HepG2 (cell line): ENCODE results near the gene DPEP3. TPM values are rescaled to one million over a fixed set of nuclear protein-coding genes. Genes with fewer than 3 reads are reported as not detected.

Experiments used
- ATF2 ChIP-seq: sonication (generic); formaldehyde crosslinking; IDR thresholded peaks from 2 replicates; pipeline ENCODE4 v1.4.0; 2020; ENCODE audit warnings: missing genetic modification reagents
- DNMT1 ChIP-seq: sonication (generic); formaldehyde crosslinking; IDR thresholded peaks from 2 replicates; pipeline ENCODE4 v1.5.1; 2020; ENCODE audit warnings: mild to moderate bottlenecking, missing genetic modification reagents
- FOXA3 ChIP-seq: IDR thresholded peaks from 2 replicates; pipeline ENCODE4 v1.6.1; 2016; ENCODE audit warnings: missing genetic modification reagents, missing compliant biosample characterization
- GTF3A ChIP-seq: sonication (generic); formaldehyde crosslinking; conservative IDR thresholded peaks from 2 replicates; pipeline ENCODE4 v1.4.0; 2020; ENCODE audit warnings: mild to moderate bottlenecking, missing genetic modification reagents
- HOXA7 ChIP-seq: sonication (generic); formaldehyde crosslinking; IDR thresholded peaks from 2 replicates; pipeline ENCODE4 v1.8.1; 2022; ENCODE audit warnings: mild to moderate bottlenecking, missing genetic modification reagents, moderate library complexity
- NFATC3 ChIP-seq: sonication (generic); formaldehyde crosslinking; IDR thresholded peaks from 2 replicates; pipeline ENCODE4 v1.5.1; 2020; ENCODE audit warnings: mild to moderate bottlenecking, missing genetic modification reagents
- NFKBIZ ChIP-seq: IDR thresholded peaks from 2 replicates; pipeline ENCODE4 v1.6.1; 2018; ENCODE audit warnings: missing genetic modification reagents, missing compliant biosample characterization
- PHB2 ChIP-seq: fragments of 450-650 bp; IDR thresholded peaks from 2 replicates; pipeline ENCODE4 v1.6.1; 2018; ENCODE audit not compliant: partially characterized antibody
- REPIN1 ChIP-seq: sonication (generic); formaldehyde crosslinking; IDR thresholded peaks from 2 replicates; pipeline ENCODE4 v1.8.0; 2022; ENCODE audit warnings: missing genetic modification reagents, low read depth, mild to moderate bottlenecking, borderline replicate concordance
- SNAPC4 ChIP-seq: sonication (generic); formaldehyde crosslinking; IDR thresholded peaks from 2 replicates; pipeline ENCODE4 v1.4.0; 2020; ENCODE audit warnings: mild to moderate bottlenecking, missing genetic modification reagents
- TAF15 ChIP-seq: fragments of 200-400 bp; formaldehyde crosslinking; IDR thresholded peaks from one replicate; pipeline ENCODE4 v1.6.1; 2018; ENCODE audit warnings: mild to moderate bottlenecking, low read depth, low read length; ENCODE audit not compliant: poor library complexity, severe bottlenecking
- TFE3 ChIP-seq: IDR thresholded peaks from 2 replicates; pipeline ENCODE4 v1.6.1; 2016
- THAP11 ChIP-seq: IDR thresholded peaks from 2 replicates; pipeline ENCODE4 v1.6.1; 2016; ENCODE audit warnings: missing biosample characterization, missing genetic modification reagents
- ZNF225 ChIP-seq: sonication (generic); formaldehyde crosslinking; IDR thresholded peaks from 2 replicates; pipeline ENCODE4 v1.4.0; 2020; ENCODE audit warnings: mild to moderate bottlenecking, missing genetic modification reagents
- polyA plus RNA-seq, 8 experiments: library from polyadenylated mRNA; depleted of rRNA in 3 of 8; stranded (reverse) in 7 of 8; unstranded in 1 of 8; fragments of >200 nt; fragmentation: Illumina TruSeq in 4 of 8; extraction: Trizol in 4 of 8; gene quantifications; 2 replicates each; pipeline versions ENCODE4 v1.2.1 to v1.2.3, GENCODE V29; 2011 to 2016; ENCODE audit warnings: low read depth in 4 of 8, missing spikeins in 1 of 8, mixed read lengths in 1 of 8; ENCODE audit not compliant: insufficient read depth in 1 of 8
- total RNA-seq, 5 experiments: library from RNA; depleted of rRNA; stranded (reverse); fragments of >200 nt; fragmentation: Illumina TruSeq; extraction: Trizol; gene quantifications; 2 replicates each; pipeline ENCODE4 v1.2.3, GENCODE V29; 2016; ENCODE audit warnings: low read depth in 1 of 5
- TF ChIP-seq, protein P1 (sequence below): sonication (generic); formaldehyde crosslinking; IDR thresholded peaks from 2 replicates; pipeline ENCODE4 v1.5.0; 2020; ENCODE audit warnings: missing genetic modification reagents, mild to moderate bottlenecking, borderline replicate concordance
- TF ChIP-seq, protein P2 (sequence below): sonication (generic); formaldehyde crosslinking; IDR thresholded peaks from 2 replicates; pipeline ENCODE4 v1.4.0; 2020; ENCODE audit warnings: missing genetic modification reagents

The DPEP3 gene
- total and polyA plus RNA-seq, 2 of the 13 experiments (the other 11 are each of a cell fraction or from before 2014, with no cell fraction given) = not detected

DNA sequence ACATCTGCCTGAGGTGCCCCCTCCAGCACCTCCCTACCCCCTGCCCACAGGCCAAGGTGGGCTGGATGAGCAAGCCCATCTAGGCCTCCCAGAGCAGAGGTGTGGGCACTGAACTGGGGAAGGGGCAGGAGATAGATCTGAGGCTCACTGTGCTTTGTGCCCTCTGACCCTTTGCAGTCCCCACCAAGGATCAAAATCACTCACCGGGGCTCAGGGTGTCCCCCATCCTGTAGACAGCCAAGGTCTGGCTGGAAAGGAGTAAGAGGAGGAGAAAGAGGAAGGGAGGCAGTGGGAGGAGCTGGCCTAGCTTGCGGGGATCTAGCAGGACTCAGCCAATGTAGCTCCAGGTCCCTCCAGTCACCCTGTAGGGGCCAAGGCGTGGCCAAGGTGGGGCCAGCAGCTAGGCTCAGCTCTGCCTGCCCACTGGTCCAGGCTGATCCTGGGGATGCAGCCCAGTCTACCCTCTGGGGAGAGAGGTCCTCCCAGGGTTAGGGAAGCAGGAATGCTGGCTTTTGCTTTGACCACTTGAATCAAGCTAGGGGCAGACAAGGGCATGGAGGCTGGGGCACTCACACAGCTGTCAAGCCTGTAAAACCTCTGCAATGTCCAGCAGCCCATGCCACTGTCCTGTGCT, 13.6 kb downstream of the DPEP3 start (continued):
- TF ChIP-seq TFE3 (CRISPR knock-in tag) = no peak
- TF ChIP-seq SNAPC4 (CRISPR knock-in tag) = no peak
- TF ChIP-seq REPIN1 (CRISPR knock-in tag) = peak; percentile 60; the same call in 1 of the 2 replicates
- TF ChIP-seq, protein P1, sequence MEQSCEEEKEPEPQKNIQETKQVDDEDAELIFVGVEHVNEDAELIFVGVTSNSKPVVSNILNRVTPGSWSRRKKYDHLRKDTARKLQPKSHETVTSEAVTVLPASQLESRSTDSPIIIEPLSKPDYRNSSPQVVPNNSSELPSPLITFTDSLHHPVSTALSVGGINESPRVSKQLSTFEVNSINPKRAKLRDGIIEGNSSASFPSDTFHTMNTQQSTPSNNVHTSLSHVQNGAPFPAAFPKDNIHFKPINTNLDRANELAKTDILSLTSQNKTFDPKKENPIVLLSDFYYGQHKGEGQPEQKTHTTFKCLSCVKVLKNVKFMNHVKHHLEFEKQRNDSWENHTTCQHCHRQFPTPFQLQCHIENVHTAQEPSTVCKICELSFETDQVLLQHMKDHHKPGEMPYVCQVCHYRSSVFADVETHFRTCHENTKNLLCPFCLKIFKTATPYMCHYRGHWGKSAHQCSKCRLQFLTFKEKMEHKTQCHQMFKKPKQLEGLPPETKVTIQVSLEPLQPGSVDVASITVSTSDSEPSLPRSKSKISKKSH (CRISPR knock-in tag) = peak; percentile 46
- TF ChIP-seq ZNF225 = no peak; the same call in 1 of the 2 replicates
- TF ChIP-seq ATF2 (CRISPR knock-in tag) = no peak
- no peak for TF ChIP-seq FOXA3
- no peak for TF ChIP-seq NFATC3
- no peak for TF ChIP-seq PHB2
- no peak for TF ChIP-seq NFKBIZ (CRISPR knock-in tag)
- no peak; the same call in 1 of the 2 replicates for TF ChIP-seq THAP11 (CRISPR knock-in tag)
- no peak for TF ChIP-seq TAF15
- no peak; the same call in 1 of the 2 replicates for TF ChIP-seq DNMT1 (CRISPR knock-in tag)
- TF ChIP-seq GTF3A (CRISPR knock-in tag) = no peak; the same call in 1 of the 2 replicates
- TF ChIP-seq, protein P2, sequence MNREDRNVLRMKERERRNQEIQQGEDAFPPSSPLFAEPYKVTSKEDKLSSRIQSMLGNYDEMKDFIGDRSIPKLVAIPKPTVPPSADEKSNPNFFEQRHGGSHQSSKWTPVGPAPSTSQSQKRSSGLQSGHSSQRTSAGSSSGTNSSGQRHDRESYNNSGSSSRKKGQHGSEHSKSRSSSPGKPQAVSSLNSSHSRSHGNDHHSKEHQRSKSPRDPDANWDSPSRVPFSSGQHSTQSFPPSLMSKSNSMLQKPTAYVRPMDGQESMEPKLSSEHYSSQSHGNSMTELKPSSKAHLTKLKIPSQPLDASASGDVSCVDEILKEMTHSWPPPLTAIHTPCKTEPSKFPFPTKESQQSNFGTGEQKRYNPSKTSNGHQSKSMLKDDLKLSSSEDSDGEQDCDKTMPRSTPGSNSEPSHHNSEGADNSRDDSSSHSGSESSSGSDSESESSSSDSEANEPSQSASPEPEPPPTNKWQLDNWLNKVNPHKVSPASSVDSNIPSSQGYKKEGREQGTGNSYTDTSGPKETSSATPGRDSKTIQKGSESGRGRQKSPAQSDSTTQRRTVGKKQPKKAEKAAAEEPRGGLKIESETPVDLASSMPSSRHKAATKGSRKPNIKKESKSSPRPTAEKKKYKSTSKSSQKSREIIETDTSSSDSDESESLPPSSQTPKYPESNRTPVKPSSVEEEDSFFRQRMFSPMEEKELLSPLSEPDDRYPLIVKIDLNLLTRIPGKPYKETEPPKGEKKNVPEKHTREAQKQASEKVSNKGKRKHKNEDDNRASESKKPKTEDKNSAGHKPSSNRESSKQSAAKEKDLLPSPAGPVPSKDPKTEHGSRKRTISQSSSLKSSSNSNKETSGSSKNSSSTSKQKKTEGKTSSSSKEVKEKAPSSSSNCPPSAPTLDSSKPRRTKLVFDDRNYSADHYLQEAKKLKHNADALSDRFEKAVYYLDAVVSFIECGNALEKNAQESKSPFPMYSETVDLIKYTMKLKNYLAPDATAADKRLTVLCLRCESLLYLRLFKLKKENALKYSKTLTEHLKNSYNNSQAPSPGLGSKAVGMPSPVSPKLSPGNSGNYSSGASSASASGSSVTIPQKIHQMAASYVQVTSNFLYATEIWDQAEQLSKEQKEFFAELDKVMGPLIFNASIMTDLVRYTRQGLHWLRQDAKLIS (CRISPR knock-in tag) = no peak
- TF ChIP-seq HOXA7 (CRISPR knock-in tag) = no peak
